Kidney (tissue), 14 donors: ENCODE measurements around the gene CXCR6. TPM values are rescaled to one million over a fixed set of nuclear protein-coding genes. Genes with fewer than 3 reads are reported as not detected.

Source experiments
- DNase-seq, 5 donors: peaks; one replicate each; pipeline ENCODE4 v3.0.0-alpha.2; 2013 to 2020
- FAIRE-seq: peaks from 2 replicates; lab custom pipeline; 2012; peaks lifted over from hg19 to GRCh38; lab: Jason Lieb, UNC
- H3K27ac ChIP-seq, 2 donors: one replicate each; pipeline ENCODE4 v1.7.0; 2013; ENCODE audit warnings: low read depth in 2 of 2, low read length in 2 of 2, inconsistent platforms in 1 of 2
- H3K27me3 ChIP-seq: one replicate; pipeline ENCODE4 v1.7.1; 2013; ENCODE audit warnings: low read length, inconsistent platforms; ENCODE audit not compliant: control insufficient read depth, insufficient read depth
- H3K36me3 ChIP-seq, 3 donors: one replicate each; pipeline versions ENCODE4 v1.7.0 to v1.7.1; 2013; ENCODE audit warnings: low read length in 3 of 3, control low read depth in 1 of 3, inconsistent platforms in 1 of 3; ENCODE audit not compliant: insufficient read depth in 3 of 3, control insufficient read depth in 2 of 3
- H3K4me1 ChIP-seq, 3 donors: one replicate each; pipeline versions ENCODE4 v1.7.0 to v1.7.1; 2013; ENCODE audit warnings: low read length in 3 of 3, inconsistent platforms in 1 of 3, low read depth in 1 of 3; ENCODE audit not compliant: control insufficient read depth in 2 of 3, insufficient read depth in 2 of 3
- H3K4me3 ChIP-seq, 3 donors: one replicate each; pipeline versions ENCODE4 v1.7.0 to v1.8.1; 2013; ENCODE audit warnings: low read length in 3 of 3, control low read depth in 1 of 3, inconsistent platforms in 1 of 3
- H3K9ac ChIP-seq, 3 donors: one replicate each; pipeline versions ENCODE4 v1.7.0 to v1.7.1; 2013; ENCODE audit warnings: low read length in 3 of 3, control low read depth in 1 of 3, inconsistent platforms in 1 of 3
- H3K9me3 ChIP-seq, 3 donors: one replicate each; pipeline versions ENCODE4 v1.7.0 to v1.7.1; 2013; ENCODE audit warnings: low read length in 3 of 3, control low read depth in 1 of 3, inconsistent platforms in 1 of 3; ENCODE audit not compliant: control insufficient read depth in 2 of 3, insufficient read depth in 1 of 3
- CTCF ChIP-seq: IDR thresholded peaks from 3 replicates; pipeline ENCODE4 v1.5.1; 2012; ENCODE audit warnings: mild to moderate bottlenecking, moderate library complexity, borderline replicate concordance; ENCODE audit not compliant: insufficient read depth; ENCODE audit errors: extremely low read depth
- intact Hi-C: fragments of 100-400 bp; cut with DNase I; formaldehyde crosslinking; loops from one replicate; pipeline ENCODE4 v1.11.1; 2022
- polyA plus RNA-seq: library from polyadenylated mRNA; stranded (reverse); fragments of 350-450 nt; fragmentation: Illumina TruSeq; extraction: RNeasy Lipid Tissue Mini Kit (QIAGEN cat#74804); gene quantifications from one replicate; pipeline ENCODE4 v1.2.3, GENCODE V29; 2014; ENCODE audit warnings: low read depth, low replicate concordance; ENCODE audit not compliant: insufficient read depth
- total RNA-seq: library from RNA; stranded (reverse); fragmentation: NEBNext Ultra II Directional; extraction: Animal tissue kit (Norgen Biotek cat#: 25700); gene quantifications from one replicate; pipeline ENCODE4 v1.2.1, GENCODE V29; 2021
- donor health status: control.
- donor health status: control.
- donor health status: control.
- donor health status: control.
- donor health status: control.
- donor health status: DM: yes; HTN: yes; CAD: no.
- donor health status: Normal renal cell carcinoma (clear cell type).

The CXCR6 gene
- total and polyA plus RNA-seq, 2 donors from 2014 or later = 0.39 to 2.7 TPM

DNA sequence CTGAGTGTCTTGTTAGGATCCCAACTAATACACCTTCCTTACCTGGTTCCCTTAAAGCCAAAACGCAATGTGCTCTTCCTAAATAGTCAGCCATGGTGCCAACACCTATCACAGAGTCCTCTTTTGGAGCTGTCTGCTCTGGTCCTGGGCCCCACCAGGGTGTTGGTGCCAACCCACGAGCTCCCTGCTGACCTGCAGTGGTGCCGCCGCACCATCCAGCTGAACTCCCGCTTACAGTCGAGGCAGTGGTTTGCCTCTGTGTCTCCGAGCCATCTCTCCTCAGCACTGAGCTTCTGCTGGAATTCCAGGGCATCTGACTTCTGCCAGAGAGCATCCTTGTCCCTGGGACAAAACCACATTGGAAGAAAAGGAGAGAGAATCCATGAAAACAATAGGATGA is 15.9 kb downstream of the CXCR6 start:
- Histone ChIP-seq H3K36me3 (peaks cover 5 to 77% (median 57%) of the 10 kb centered on the region in 3 donors), H3K9me3 (no peaks in the 10 kb centered on the region), H3K27me3 (no peaks in the 10 kb centered on the region), H3K27ac (no peak overlapping the region), H3K4me3 (no peak overlapping the region), H3K9ac (no peak overlapping the region), H3K4me1 (peaks cover 0 to 2% (median 0%) of the 10 kb centered on the region in 3 donors)
- DNase-seq (no peak), FAIRE-seq (no peak)
- no peak for TF ChIP-seq CTCF
- intact Hi-C loops = no loop called here

GRCh38 chr3:45960289-45960688 is 17.0 kb downstream of the CXCR6 start:
- H3K27me3 ChIP-seq = no peaks in the 10 kb centered on the region
- no peaks in the 10 kb centered on the region for H3K4me1 ChIP-seq
- peaks cover 4 to 77% (median 52%) of the 10 kb centered on the region in 3 donors for H3K36me3 ChIP-seq
- no peak overlapping the region for H3K4me3 ChIP-seq
- no peak for TF ChIP-seq CTCF
- H3K27ac ChIP-seq = no peak overlapping the region
- H3K9ac ChIP-seq = no peak overlapping the region
- FAIRE-seq (no peak), DNase-seq (no peak)
- no peaks in the 10 kb centered on the region for H3K9me3 ChIP-seq
- intact Hi-C loops = no loop called here

- H3K27ac ChIP-seq = no peak overlapping the region
- intact Hi-C loops = no loop called here
- DNase-seq = no peak
- no peaks in the 10 kb centered on the region for H3K9me3 ChIP-seq
- FAIRE-seq = no peak
- no peak overlapping the region for H3K4me3 ChIP-seq
- TF ChIP-seq CTCF = no peak
- no peak overlapping the region for H3K9ac ChIP-seq
- H3K4me1 ChIP-seq = peaks cover 0 to 5% (median 0%) of the 10 kb centered on the region in 3 donors
- peaks cover 4 to 75% (median 58%) of the 10 kb centered on the region in 3 donors for H3K36me3 ChIP-seq
- H3K27me3 ChIP-seq = no peaks in the 10 kb centered on the region
Measured at GRCh38 chr3:45962033-45962432, 18.8 kb downstream of the CXCR6 start.

DNA sequence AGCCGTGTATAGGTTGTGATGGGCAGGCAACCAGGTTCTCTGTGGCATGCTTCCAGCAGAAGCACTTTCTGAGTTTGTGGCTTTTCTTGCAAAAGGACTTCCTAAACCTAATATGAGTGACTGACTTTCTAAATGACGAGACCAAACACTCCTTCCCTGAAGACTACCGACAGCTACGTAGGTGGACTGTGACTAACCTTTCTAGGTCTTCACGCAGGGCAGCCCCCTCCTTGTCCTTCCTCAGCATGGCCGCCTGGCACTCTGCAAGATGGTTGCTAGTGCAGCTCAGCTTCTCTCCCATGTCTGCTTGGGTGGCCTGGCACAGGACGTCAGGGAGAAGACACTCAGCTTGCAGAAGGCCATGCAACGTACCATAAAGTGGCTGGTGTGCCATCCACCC is 20.9 kb downstream of the CXCR6 start:
- intact Hi-C loops = no loop called here
- TF ChIP-seq CTCF = no peak
- Histone ChIP-seq H3K36me3 (peaks cover 4 to 79% (median 50%) of the 10 kb centered on the region in 3 donors), H3K4me1 (peaks cover 0 to 5% (median 0%) of the 10 kb centered on the region in 3 donors), H3K9ac (no peak overlapping the region), H3K27me3 (no peaks in the 10 kb centered on the region), H3K27ac (no peak overlapping the region), H3K4me3 (no peak overlapping the region), H3K9me3 (no peaks in the 10 kb centered on the region)
- FAIRE-seq = no peak
- DNase-seq = no peak
